NCI-H2196 (cell line): ENCODE results near the gene SCIN.
"Not testable (repeated sequence)": the region's sequence is repeated elsewhere in the genome, so short reads cannot be mapped to it uniquely, and the experiment has no call there.

Source experiments
- DNase-seq: peaks from one replicate; lab custom pipeline; 2025; ENCODE audit not compliant: unreplicated experiment; lab: John Stamatoyannopoulos, UW

SCIN gene

DNA sequence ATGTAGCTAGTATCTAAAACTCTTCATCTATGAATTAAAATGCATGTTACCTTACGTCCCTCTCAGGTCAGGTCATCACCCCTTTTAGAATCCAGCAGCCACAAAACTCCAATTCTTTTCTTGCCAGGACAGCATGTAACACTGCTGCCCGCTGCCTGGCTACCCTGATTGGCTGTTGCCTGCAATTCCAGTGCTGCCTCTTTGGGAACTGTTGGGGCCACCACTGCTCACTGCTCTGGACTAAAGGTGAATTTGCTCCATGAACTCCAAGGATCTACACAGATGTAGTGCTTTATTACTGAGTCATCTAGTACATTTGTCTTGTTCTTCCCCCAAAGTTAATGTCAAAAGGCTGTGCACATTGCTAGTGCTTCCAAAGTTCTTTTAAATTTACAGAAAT is 40.4 kb downstream of the SCIN start:
- no peak for DNase-seq

DNA sequence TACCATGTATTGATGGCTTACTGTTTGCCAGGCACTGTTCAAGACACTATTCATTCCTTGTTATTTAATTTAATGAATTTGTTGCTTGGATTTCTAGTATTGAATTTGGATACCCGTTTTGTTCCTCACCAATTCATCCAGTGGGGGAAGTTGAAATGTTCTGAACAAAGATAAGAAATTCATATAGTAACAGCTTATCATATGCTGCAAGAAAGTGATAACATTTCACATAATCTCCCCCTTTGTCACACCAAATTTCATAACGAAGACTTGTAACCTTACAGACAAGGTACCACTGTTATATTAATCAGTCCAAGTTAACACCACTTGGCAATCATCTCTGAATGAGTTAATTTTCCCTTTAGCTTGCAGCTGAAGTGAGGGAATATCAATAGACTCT is 42.1 kb downstream of the SCIN start:
- DNase-seq = no peak

DNA sequence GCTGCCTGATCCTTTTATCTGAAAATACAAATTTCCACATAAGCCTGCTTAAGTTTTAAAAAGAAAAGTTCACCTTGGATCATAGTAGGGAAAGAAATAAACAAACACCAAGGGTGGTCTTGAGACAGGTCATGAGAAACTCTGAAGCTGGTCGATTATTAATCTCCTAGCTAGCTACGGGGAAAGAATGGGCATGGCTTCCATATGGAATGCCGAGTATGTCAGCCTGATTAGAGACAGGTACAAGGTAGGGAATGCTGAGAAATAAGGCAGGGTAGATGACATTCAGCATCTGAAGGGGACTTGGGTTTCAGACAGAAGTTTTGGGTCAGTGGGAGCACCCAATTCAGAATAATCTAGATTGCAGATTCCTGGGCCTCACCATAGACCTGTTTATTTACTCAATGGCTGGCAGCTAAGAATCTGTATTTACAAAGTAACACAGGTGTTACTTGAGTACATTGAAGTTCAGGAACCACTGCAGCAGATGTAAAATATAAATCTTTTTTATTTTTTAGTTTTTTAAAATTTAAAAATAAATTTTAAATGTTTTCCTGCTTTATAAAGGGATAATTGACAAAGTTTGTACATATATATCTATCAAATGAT is 49.0 kb downstream of the SCIN start:
- DNase-seq = no peak

DNA sequence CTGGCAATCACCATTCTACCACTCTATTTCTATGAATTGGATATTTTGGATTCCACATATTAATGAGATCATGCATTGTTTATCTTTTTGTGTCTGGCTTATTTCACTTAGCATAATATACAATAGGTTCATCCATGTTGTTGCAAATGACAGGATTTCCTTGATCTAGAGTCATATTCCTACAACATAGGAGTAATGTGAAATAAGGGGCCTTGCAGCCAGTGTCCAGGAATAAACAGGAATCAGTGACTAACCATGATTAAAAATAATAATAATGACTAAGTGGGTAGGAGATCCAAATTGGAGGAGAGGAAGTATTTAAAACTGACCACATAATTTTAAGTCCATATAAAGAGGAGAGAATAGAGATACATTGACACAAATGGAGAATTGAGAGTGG is 49.9 kb downstream of the SCIN start:
- no peak for DNase-seq

DNA sequence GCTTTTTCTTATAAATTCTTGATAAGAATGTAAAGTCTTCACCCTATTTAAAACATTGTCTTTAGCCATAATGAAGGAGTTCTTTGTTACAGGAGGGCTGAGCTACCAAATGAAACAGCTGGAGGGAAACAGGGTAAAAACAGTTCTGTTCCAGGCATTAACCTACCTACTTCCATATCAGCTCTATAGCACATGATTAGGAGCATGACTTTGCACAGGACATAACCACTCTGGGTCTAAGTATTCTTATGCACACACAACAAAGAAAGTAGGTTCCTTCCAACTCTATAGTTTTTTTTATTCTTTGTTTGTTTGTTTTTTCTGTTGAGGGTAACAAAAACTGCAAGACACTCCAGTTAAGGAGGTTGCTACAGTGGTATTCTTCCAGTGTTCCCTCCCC is 52.7 kb downstream of the SCIN start:
- no peak for DNase-seq

DNA sequence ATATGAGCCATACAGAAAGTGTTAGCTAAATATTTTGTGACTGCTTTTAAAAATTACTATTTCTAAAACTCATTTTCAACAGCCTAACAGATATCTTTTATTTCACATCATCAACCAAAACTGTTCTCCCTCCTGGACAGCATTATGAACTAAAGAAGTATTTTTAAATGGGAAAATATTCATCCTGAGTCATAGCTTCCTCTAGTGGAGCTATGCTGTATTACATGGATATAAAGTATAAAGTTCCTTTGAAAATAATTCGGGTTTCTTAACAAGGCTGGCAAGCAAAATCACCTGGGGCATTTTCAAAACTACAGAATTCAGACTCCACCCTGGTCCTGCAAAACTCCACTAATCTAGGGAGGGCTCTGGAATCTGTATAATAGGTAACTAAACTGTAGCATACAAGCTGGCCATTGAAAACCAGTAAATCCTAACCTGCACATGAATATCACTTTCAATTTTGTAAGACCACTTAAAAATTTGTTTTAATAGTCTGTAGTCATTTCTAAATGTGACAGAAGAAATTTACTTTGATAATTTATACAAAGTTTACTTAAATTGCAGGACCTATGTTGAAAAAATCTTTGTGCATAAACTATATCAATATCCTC is 53.5 kb downstream of the SCIN start:
- peak; percentile 63 for DNase-seq

DNA sequence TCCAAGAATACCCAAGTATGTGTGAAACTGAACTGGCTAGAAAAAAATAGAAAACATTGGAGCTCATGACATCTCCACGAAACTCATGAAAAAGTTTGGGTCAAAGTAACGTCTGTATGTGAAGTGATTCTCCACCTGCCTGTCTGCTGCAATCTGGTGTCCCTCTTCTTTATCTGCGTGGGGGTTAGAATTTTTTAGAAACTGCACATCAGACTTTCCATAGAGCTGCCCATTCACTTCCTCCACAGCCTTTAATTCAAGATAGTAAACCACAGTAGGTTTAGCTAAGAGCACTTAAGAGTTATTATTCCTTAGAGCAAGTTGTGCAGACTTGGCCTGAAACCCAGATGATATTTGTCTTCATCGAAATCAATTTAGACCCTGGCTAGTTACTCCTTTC is 55.3 kb downstream of the SCIN start:
- DNase-seq = no peak

DNA sequence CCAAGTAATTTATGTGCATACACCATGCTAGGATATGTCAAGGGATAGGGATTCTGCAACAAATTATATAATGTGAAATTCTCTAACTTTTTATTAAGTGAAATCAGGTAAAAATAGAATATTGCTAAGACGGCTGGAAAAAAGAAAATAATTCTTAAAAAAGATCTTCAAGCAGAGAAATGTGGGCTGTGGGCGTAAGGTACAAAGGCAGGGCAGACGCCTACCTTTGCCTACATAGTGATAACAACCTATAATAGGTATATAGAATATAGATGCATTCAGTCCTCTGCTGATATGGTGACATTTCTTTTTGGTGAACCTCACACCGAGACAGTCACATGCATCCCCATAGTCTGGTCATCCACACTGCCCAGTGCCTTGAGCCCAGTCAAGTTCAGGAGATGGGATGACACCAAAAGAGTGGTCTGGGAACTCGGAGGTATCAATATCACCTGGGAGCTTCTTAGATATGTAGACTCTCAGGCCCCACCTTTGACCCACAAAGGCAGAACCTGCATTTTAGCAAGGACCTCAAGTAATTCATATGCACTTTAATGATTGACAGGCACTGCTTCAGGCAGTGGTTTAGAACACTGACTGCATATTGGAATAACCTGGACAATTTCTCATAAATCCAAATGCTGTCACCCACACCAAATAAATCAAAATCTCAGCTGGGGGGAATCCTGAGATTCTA is 59.4 kb downstream of the SCIN start:
- no peak for DNase-seq

DNA sequence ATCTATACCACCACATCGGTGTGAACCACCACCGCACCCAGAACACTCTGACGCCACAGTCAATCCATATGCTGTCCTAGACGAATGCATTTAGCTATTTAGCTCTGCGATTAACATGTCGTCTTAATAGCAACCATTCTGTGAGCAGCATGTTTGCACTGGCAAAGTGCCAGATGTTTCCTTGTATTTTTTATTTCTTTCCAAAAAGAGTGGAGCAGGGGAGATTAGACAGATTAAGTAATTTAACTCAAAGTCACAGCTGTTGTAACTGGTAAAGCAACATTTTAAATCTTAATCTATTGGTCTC is 59.9 kb downstream of the SCIN start:
- DNase-seq = no peak

DNA sequence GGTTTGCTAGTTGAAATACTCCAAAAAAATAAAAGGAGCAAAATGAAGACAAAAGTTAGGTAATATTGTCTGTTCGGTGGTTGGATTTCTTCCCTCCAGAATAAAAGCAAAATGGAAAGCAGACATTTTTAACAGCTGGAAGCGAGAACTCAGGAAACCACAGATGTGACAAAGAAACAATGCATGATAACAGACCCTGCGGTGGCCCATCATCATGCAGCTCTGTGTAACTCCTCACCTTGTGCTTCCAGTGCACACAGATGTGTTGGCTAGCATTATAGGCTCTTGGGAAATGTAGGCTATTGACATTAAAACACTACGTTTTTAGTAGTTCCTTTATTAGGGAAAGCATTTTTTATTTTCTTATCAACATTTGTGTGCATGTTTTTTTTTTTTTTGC is 63.1 kb downstream of the SCIN start:
- DNase-seq = no peak

DNA sequence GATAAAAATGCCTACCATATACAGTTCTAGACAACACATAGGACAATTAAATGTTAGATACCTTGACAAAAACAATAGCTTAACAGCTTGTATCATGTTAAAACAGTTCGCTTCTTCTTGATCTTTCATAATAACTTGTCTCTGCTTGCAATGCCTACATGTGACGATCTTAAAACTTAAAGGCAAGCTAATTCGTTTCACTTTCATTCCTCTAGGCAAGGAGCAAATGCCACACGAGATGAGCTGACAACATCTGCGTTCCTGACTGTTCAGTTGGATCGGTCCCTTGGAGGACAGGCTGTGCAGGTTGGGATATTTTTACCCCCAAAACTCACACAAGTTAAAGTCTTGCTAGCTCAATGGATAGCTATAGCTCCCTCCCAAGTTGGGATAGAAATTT is 65.3 kb downstream of the SCIN start:
- no peak for DNase-seq

DNA sequence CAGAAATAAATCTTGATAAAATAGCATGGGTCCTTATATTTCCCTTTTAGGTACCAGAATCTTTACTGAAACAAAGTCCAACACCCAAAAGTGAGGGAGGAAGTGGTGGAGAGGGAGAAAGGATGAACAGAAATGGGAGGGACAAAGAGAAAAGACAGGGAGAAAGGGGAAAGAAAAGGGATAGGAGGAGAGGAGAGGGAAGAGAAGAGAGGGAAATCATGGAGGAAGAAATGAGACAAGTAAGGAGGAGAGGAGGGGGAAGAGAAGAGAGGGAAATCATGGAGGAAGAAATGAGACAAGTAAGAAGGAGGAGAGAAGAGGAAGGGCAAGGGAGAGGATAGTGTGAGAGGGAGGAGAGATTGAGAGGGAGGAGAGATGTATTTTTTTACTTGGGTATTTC is 66.8 kb downstream of the SCIN start:
- DNase-seq = no peak

DNA sequence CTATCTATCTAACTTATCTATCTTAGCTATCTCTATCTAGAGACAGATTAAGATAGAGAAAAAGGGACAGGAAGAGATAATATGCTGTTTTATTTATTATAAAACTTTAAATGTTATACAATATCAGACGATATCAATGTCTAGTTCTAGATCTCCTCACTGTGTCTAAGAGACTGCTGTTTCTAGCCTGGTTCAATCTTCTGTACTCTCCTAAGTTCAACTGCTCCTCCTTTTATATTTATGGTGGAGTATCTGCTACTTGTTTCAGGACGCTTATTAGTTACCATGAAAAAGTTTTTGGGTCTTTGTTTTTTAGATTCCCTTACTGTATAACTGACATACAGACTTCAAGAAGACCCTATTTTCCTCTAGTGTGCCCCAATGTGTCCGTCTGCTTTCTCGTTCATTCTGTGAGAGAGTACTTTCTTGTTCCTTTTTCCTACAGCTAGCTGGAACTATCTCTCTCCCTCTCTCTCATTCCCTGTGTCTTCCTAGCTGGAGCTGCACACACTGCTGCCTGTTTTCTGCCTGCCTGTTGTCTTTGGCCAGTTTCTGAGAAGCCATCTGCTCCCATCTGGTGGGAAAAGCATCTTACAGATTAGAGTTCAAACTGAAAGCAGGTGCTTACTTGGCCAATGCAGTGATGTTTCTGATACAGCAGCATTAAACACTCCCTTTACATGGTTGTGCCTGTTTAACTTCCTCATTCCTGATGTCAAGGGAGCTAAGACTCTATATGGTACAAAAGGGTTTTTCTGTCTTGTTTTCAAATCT is 67.5 kb downstream of the SCIN start:
- peak; percentile 27 for DNase-seq

DNA sequence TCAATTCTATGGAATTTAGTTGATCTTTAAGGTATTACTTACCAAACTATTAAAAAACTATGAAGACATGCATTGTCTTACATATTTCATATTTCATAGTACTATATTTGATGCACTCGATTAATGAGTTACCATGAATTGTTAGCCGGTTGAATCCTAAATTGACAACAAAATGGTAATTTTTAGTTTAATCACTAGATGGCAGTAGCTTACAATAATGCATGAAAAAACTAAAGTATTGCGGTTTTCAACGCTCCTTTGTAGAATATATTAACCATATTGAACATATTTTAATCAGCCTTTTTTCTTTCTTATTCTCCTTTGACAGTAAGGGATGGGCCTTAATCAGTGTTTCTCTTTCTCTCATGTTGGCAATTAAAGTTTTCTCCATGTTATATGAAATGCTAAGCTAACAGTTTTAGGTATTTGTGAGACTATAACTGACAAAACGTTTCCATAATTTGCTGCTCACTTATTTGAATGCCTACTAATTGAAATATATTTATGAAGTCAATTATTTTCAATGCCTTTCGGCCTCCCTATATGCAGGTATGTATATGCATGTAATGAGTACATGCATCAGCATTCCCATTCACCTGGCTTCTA is 68.4 kb downstream of the SCIN start:
- DNase-seq = peak; percentile 50

DNA sequence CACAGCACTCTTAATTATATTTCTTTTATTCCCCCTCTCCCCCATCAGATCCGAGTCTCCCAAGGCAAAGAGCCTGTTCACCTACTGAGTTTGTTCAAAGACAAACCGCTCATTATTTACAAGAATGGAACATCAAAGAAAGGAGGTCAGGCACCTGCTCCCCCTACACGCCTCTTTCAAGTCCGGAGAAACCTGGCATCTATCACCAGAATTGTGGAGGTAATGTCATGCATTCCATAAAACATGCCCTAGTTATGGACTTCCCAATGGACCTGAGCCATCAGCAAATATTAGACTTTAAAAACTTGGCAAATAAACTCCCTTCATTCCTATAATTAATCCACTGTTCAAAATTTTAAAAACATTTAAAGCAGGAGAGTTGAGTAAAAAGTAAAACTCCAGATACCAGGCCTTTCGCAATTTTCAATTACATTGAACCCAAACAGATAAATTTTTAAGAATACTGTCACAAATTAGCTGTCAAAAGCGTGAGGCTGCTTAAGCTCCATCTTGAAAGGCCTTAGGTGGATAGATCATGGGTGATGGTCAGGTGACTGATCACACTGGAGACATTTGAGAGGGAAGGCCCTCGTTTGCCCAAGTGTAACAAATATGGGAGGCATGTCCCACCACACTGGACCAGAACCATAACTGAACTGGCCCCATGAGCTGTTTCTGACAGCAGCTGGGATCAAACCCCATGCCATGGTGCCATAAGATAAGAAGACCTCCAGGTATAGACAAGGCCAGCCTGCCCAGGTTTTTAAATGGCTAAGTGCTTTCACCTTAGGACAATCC is 70.0 kb downstream of the SCIN start:
- DNase-seq = no peak

DNA sequence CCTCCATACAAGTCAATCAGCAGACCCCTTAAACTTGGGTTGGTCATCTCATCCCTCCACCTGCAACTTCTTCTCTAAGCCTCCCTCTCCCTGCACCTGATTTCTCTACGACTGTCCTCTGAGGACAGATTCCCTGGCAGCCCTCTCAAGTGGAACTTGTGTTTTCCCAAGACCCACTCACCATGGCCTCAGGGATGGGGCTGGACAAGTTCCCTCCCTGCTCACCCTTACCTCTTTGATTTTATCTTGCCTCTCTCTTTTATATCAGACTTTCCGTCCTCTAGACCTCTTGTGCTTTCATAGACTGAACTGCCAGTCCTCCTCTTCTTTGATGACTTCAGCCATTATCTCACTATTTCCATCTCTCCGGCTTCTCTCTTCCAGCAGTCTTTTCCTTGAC is 70.7 kb downstream of the SCIN start:
- DNase-seq = no peak

DNA sequence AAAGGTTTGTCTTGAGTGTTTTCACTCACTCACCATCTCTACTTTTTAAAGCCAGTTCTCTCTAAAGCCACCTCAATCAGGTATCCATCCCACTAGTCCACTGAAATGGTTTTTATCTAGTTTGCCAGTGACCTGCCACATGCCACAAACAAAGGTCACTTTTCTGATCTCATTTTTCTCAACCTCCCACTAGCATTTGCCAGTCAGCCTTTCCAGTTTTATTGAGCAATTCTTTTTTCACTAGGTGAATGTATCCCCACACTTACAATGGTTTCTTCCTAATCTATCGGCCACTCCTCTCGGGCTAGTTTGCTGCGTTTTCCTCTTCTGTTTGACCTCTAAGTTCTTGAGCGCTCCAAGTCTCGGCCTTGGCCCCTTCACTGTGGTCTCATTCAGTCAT is 72.0 kb downstream of the SCIN start:
- no peak for DNase-seq

DNA sequence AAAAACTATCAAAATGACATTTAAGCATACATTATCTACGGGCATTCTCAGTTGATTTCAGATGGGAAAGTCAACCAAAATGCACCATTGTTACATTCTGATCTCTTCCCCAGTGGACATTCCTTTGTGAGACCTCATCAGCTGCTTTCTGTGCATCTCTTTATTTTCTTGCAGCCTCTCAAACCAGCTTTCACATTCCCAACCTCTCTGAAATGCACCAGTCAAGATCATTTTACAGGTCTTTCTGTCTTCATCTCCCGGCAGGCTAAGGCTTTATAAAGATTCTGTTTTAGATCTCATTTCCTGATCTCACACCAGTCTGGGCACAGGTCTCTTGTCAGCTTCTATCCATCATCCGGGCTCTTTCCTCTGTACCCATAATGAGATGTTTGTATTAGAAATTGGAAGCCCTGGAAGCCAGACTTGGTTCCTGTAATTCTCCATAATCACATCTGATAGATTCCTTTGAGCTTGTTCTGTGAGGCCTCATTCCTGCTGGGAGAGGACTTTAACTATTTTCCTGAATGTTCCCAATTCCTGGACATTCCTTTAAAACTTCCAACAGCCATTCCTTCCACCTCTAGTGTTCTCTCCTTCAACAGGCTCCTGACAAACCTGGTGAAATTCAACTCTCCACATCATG is 72.6 kb downstream of the SCIN start:
- no peak for DNase-seq

DNA sequence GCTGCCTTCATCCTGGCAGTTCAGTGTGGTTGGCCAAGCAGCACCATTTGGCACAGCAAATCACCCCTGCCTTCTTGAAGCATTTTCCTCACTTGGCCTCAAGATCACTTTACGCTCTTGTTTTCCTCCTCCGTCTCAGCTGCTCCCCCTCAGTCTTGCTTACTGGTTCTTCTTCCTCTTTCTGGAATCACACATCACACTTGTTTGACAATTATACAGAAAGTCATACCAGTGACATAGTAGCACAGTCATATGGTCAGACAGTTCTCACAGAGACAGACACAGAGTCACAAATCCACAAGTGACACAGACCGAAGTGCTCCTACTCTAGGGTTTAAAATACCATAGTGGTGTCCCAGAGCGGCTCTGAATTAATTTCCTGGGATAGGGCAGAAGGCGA is 73.1 kb downstream of the SCIN start:
- no peak for DNase-seq

DNA sequence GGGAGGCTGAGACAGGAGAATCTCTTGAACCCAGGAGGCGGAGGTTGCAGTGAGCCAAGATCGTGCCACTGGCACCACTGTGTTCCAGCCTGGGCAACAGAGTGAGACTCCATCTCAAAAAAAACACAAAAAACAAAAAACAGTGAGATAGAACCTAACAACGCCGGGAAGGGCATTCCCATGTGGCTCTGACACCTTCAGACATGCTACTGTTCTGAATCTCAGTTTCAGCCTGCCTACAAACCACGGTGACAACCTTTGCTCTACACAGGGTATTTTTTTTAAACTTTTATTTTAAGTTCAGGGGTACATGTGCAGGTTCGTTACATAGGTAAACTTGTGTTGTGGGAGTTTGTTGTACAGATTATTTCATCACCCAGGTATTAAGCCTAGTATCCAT is 74.7 kb downstream of the SCIN start:
- DNase-seq = not testable (repeated sequence)
